Vagina (tissue), 2 donors: Measurements from ENCODE around the gene CD22.

Source experiments
- POLR2A ChIP-seq, 2 donors: fragments of 450-650 bp; IDR thresholded peaks; one replicate each; pipeline ENCODE4 v1.6.1; 2017; ENCODE audit warnings: antibody characterized with exemption in 2 of 2, mild to moderate bottlenecking in 2 of 2, moderate library complexity in 2 of 2
- TF ChIP-seq, protein P1 (sequence below), 3 experiments: fragments of 450-650 bp in 2 of 3; fragments of 200-600 bp in 1 of 3; sonication (generic) in 1 of 3; IDR thresholded peaks; one replicate each; pipeline ENCODE4 v1.5.1; 2017 to 2019; ENCODE audit warnings: antibody characterized with exemption in 3 of 3, mild to moderate bottlenecking in 2 of 3, moderate library complexity in 2 of 3

DNA sequence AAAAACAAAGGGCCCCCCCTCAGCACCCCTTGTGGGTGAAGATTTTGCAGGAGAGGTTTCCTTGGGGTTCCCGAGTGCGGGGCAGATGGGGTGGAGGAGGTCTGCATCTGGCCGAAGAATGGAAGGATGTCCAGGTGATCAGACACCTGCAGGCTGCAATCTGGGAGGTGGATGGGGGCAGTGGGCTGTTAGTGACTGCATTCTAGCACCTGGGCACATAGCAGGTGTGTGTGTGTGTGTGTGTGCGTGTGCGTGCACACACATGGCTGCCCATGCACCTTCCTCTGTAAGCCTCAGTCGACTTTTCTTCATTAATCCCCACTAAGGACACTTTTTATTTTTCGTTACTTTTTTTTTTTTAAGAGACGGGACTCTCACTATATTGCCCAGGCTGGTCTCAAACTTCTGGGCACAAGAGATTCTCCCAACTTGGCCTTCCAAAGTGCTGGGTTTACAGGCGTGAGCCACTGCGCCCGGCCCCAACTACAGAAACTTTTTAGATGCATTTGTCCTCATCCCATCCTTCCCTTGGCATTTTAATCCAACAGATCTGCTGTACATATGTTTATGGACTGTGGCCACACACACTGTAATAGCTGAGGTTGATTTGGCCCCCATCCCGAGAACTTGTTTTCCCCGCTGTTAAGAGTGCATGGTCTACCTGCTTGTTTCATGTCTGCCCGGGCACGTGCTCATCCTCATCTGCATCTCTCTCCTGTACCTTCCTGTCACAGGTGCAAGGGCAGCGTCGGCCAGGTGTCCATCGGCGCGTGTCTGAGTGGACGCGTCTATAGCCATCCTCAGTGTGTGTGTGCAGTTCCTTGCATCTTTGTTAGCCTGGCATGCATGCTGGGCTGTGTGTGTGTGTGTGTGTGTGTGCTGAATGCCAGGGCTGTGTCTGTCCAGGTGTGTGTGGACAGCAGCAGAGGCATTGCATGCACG is 36.3 kb upstream of the CD22 start:
- TF ChIP-seq, protein P1, sequence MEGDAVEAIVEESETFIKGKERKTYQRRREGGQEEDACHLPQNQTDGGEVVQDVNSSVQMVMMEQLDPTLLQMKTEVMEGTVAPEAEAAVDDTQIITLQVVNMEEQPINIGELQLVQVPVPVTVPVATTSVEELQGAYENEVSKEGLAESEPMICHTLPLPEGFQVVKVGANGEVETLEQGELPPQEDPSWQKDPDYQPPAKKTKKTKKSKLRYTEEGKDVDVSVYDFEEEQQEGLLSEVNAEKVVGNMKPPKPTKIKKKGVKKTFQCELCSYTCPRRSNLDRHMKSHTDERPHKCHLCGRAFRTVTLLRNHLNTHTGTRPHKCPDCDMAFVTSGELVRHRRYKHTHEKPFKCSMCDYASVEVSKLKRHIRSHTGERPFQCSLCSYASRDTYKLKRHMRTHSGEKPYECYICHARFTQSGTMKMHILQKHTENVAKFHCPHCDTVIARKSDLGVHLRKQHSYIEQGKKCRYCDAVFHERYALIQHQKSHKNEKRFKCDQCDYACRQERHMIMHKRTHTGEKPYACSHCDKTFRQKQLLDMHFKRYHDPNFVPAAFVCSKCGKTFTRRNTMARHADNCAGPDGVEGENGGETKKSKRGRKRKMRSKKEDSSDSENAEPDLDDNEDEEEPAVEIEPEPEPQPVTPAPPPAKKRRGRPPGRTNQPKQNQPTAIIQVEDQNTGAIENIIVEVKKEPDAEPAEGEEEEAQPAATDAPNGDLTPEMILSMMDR (IDR thresholded peaks at IDR 0.05) = no peak
- no peak for TF ChIP-seq POLR2A (IDR thresholded peaks at IDR 0.05)
